IMR-90 (cell line): Measurements from ENCODE around the gene ENTPD7. TPM values are rescaled to one million over a fixed set of nuclear protein-coding genes. Genes with fewer than 3 reads are reported as not detected.

ENCODE experiments used
- ATAC-seq: fragments of 200-7000 bp; cut with Tn5 transposase; 2 replicates; pipeline ENCODE4 v1.9.1; 2020; ENCODE audit warnings: low read depth, mild to moderate bottlenecking, moderate library complexity
- BruUV-seq: library from RNA; stranded (reverse); fragments of 400-500 nt; replicated peaks from 2 replicates; lab custom pipeline; 2021; lab: Mats Ljungman, UMichigan
- CTCF ChIA-PET: fragments of 300-600 bp; formaldehyde crosslinking; extraction: SDS; loops from one replicate; lab custom pipeline; 2021; ENCODE audit warnings: antibody characterized with exemption; lab: Yijun Ruan, JAX
- POLR2A ChIA-PET: fragments of 300-600 bp; sonication (Branson Sonifier 250); formaldehyde crosslinking; loops from one replicate; lab custom pipeline; 2022; ENCODE audit warnings: antibody characterized with exemption; ENCODE audit not compliant: unreplicated experiment; lab: Charles Lee
- DNase-seq: peaks from one replicate; pipeline ENCODE4 v3.0.0; 2013
- H2AFZ ChIP-seq: replicated peaks from 2 replicates; pipeline ENCODE3; 2013; ENCODE audit warnings: low read length, mild to moderate bottlenecking; ENCODE audit not compliant: poor library complexity
- H2AK5ac ChIP-seq: 2 replicates; pipeline ENCODE4 v1.6.1; 2013; ENCODE audit warnings: low read depth, low read length, inconsistent platforms
- H2AK9ac ChIP-seq: replicated peaks from 2 replicates; pipeline ENCODE3; 2013; ENCODE audit warnings: mild to moderate bottlenecking, low read depth, low read length, moderate library complexity; ENCODE audit not compliant: poor library complexity
- H2BK120ac ChIP-seq: 2 replicates; pipeline ENCODE4 v1.6.1; 2013; ENCODE audit warnings: low read depth, low read length, inconsistent platforms
- H2BK15ac ChIP-seq: 3 replicates; pipeline ENCODE4 v1.6.1; 2013; ENCODE audit warnings: low read depth, low read length, inconsistent platforms
- H2BK20ac ChIP-seq: 2 replicates; pipeline ENCODE4 v1.6.1; 2013; ENCODE audit warnings: low read depth, mild to moderate bottlenecking, inconsistent platforms, low read length, moderate library complexity
- H2BK5ac ChIP-seq: 2 replicates; pipeline ENCODE4 v1.6.1; 2013; ENCODE audit warnings: mild to moderate bottlenecking, low read depth, low read length, inconsistent platforms; ENCODE audit not compliant: poor library complexity, severe bottlenecking
- H3K14ac ChIP-seq: replicated peaks from 2 replicates; pipeline ENCODE4 v1.6.1; 2013; ENCODE audit warnings: low read depth, low read length, inconsistent platforms
- H3K18ac ChIP-seq: 2 replicates; pipeline ENCODE4 v1.6.1; 2013; ENCODE audit warnings: low read depth, low read length, control low read depth
- H3K23ac ChIP-seq: 2 replicates; pipeline ENCODE4 v1.6.1; 2013; ENCODE audit warnings: low read depth, low read length, inconsistent platforms
- H3K27ac ChIP-seq: 2 replicates; pipeline ENCODE4 v1.5.1; 2013; ENCODE audit warnings: mild to moderate bottlenecking, control low read depth, low read length; ENCODE audit not compliant: insufficient read depth
- H3K27me3 ChIP-seq: 2 replicates; pipeline ENCODE4 v1.6.1; 2013; ENCODE audit warnings: low read length; ENCODE audit not compliant: control insufficient read depth, insufficient read depth
- H3K36me3 ChIP-seq: 2 replicates; pipeline ENCODE4 v1.6.1; 2013; ENCODE audit warnings: low read length, mixed read lengths; ENCODE audit not compliant: control insufficient read depth, insufficient read depth
- H3K4ac ChIP-seq: 2 replicates; pipeline ENCODE4 v1.6.1; 2013; ENCODE audit warnings: low read depth, low read length, inconsistent platforms
- H3K4me1 ChIP-seq: 2 replicates; pipeline ENCODE4 v1.6.1; 2013; ENCODE audit warnings: low read length, mixed read lengths; ENCODE audit not compliant: control insufficient read depth, insufficient read depth
- H3K4me2 ChIP-seq: 2 replicates; pipeline ENCODE4 v1.6.1; 2013; ENCODE audit warnings: low read depth, mild to moderate bottlenecking, control low read depth, low read length, moderate library complexity
- H3K4me3 ChIP-seq: 2 replicates; pipeline ENCODE4 v1.5.1; 2013; ENCODE audit warnings: low read depth, mild to moderate bottlenecking, control low read depth, low read length, moderate library complexity; ENCODE audit not compliant: insufficient read depth
- H3K56ac ChIP-seq: 2 replicates; pipeline ENCODE4 v1.6.1; 2013; ENCODE audit warnings: low read length, inconsistent platforms; ENCODE audit not compliant: insufficient read depth; ENCODE audit errors: extremely low read depth
- H3K79me1 ChIP-seq, 2 experiments: 2 replicates each; pipeline ENCODE4 v1.6.1; 2013; ENCODE audit warnings: low read length in 2 of 2, inconsistent platforms in 1 of 2, low read depth in 1 of 2
- H3K9ac ChIP-seq: 2 replicates; pipeline ENCODE4 v1.6.1; 2013; ENCODE audit warnings: low read depth, low read length, control low read depth
- H3K9me1 ChIP-seq: 2 replicates; pipeline ENCODE4 v1.6.1; 2013; ENCODE audit warnings: low read length, inconsistent platforms; ENCODE audit not compliant: insufficient read depth
- H3K9me3 ChIP-seq: 2 replicates; pipeline ENCODE4 v1.6.1; 2013; ENCODE audit warnings: low read length; ENCODE audit not compliant: control insufficient read depth, insufficient read depth
- H4K20me1 ChIP-seq: 2 replicates; pipeline ENCODE4 v1.6.1; 2013; ENCODE audit warnings: low read length, inconsistent platforms; ENCODE audit not compliant: insufficient read depth
- H4K5ac ChIP-seq: 2 replicates; pipeline ENCODE4 v1.6.1; 2013; ENCODE audit warnings: mild to moderate bottlenecking, low read depth, low read length, control low read depth
- H4K8ac ChIP-seq, 2 experiments: 2 replicates each; pipeline ENCODE4 v1.6.1; 2013; ENCODE audit warnings: low read depth in 2 of 2, low read length in 2 of 2, control low read depth in 1 of 2, inconsistent platforms in 1 of 2
- H4K91ac ChIP-seq: 2 replicates; pipeline ENCODE4 v1.6.1; 2013; ENCODE audit warnings: low read depth, low read length, inconsistent platforms; ENCODE audit not compliant: insufficient read depth
- BHLHE40 ChIP-seq: fragments of 150-350 bp; IDR thresholded peaks from 2 replicates; pipeline ENCODE4 v1.6.1; 2016; ENCODE audit warnings: mild to moderate bottlenecking, low read depth, low read length
- CEBPB ChIP-seq: IDR thresholded peaks from 2 replicates; pipeline ENCODE4 v1.6.1; 2012; ENCODE audit warnings: low read depth, low read length, improper control_type of control experiment
- CHD1 ChIP-seq: IDR thresholded peaks from 2 replicates; pipeline ENCODE4 v1.6.1; 2012; ENCODE audit warnings: low read depth, low read length, improper control_type of control experiment
- CTCF ChIP-seq: conservative IDR thresholded peaks from 2 replicates; pipeline ENCODE4 v1.5.1; 2012; ENCODE audit warnings: mild to moderate bottlenecking, low read depth, low read length, improper control_type of control experiment
- ELK1 ChIP-seq: fragments of 150-350 bp; IDR thresholded peaks from 2 replicates; pipeline ENCODE4 v1.6.1; 2016; ENCODE audit warnings: low read depth, mild to moderate bottlenecking, low read length, moderate library complexity, borderline replicate concordance
- FOS ChIP-seq: fragments of 150-350 bp; IDR thresholded peaks from 2 replicates; pipeline ENCODE4 v1.6.1; 2016; ENCODE audit warnings: low read depth, low read length
- MAZ ChIP-seq: IDR thresholded peaks from 2 replicates; pipeline ENCODE4 v1.6.1; 2012; ENCODE audit warnings: low read depth, mild to moderate bottlenecking, low read length, improper control_type of control experiment, moderate library complexity, borderline replicate concordance
- NFE2L2 ChIP-seq: fragments of 150-350 bp; IDR thresholded peaks from 2 replicates; pipeline ENCODE4 v1.6.1; 2016; ENCODE audit warnings: low read depth, mild to moderate bottlenecking, low read length
- POLR2A ChIP-seq: IDR thresholded peaks from 2 replicates; pipeline ENCODE4 v1.6.1; 2012; ENCODE audit warnings: mild to moderate bottlenecking, low read depth, low read length
- RCOR1 ChIP-seq: IDR thresholded peaks from 2 replicates; pipeline ENCODE4 v1.6.1; 2012; ENCODE audit warnings: mild to moderate bottlenecking, low read length, improper control_type of control experiment; ENCODE audit not compliant: insufficient replicate concordance
- RFX5 ChIP-seq: IDR thresholded peaks from 2 replicates; pipeline ENCODE4 v1.8.0; 2012; ENCODE audit warnings: low read depth, mild to moderate bottlenecking, low read length, moderate library complexity
- SMC3 ChIP-seq: fragments of 150-350 bp; IDR thresholded peaks from 2 replicates; pipeline ENCODE4 v1.6.1; 2016; ENCODE audit warnings: low read depth, mild to moderate bottlenecking, antibody characterized with exemption, low read length, moderate library complexity
- USF2 ChIP-seq: fragments of 150-350 bp; IDR thresholded peaks from 2 replicates; pipeline ENCODE4 v1.6.1; 2017; ENCODE audit warnings: mild to moderate bottlenecking, antibody characterized with exemption, low read length, low read depth
- WGBS, 2 experiments: methylation state at CpG; one replicate each; pipeline versions ENCODE4 v1.1.5 to v1.1.7; 2013; ENCODE audit warnings: missing lambda C conversion rate in 2 of 2; ENCODE audit not compliant: insufficient read length in 1 of 2; ENCODE audit errors: extremely low coverage in 2 of 2; 5-methylcytosine and 5-hydroxymethylcytosine counted together
- dilution Hi-C: fragments of 300-500 bp; cut with HindIII; formaldehyde crosslinking; loops from one replicate; pipeline ENCODE4 v1.14.3; 2018; ENCODE audit warnings: low sequenced_read_pairs; ENCODE audit not compliant: unreplicated experiment
- in situ Hi-C: fragments of 300-500 bp; cut with MboI; formaldehyde crosslinking; loops from 3 replicates; pipeline ENCODE4 v1.14.3; 2019; ENCODE audit warnings: low sequenced_read_pairs, inconsistent platforms, mixed read lengths
- intact Hi-C: fragments of 100-400 bp; cut with micrococcal nuclease; formaldehyde crosslinking; loops from 2 replicates; pipeline ENCODE4 v1.10.0; 2022
- polyA plus RNA-seq, 3 experiments: library from polyadenylated mRNA; depleted of rRNA; stranded (reverse); fragments of >200 nt; gene quantifications; 2 replicates each; pipeline ENCODE4 v1.2.3, GENCODE V29; 2012; ENCODE audit warnings: low replicate concordance in 1 of 3
- total RNA-seq: library from RNA; depleted of rRNA; stranded (reverse); fragments of >200 nt; gene quantifications from 2 replicates; pipeline ENCODE4 v1.2.3, GENCODE V29; 2012

ENTPD7 gene
- total and polyA plus RNA-seq, 2 of the 4 experiments (the other 2 are of a cell fraction), result 8.0 to 23.3 TPM

- no peak for TF ChIP-seq POLR2A
- TF ChIP-seq SMC3, result no peak
- no peak for TF ChIP-seq ELK1
- TF ChIP-seq BHLHE40, result no peak
- TF ChIP-seq CHD1, result no peak
- TF ChIP-seq RFX5, result no peak
- TF ChIP-seq CEBPB, result no peak
- TF ChIP-seq CTCF, result no peak
- no peak for TF ChIP-seq RCOR1
- no peak for TF ChIP-seq FOS
- TF ChIP-seq USF2, result no peak
- no peak for TF ChIP-seq MAZ
- no peak for TF ChIP-seq NFE2L2
- peaks cover 19 to 22% of the 10 kb centered on the region in 2 experiments for H3K79me1 ChIP-seq
- peaks cover 5% of the 10 kb centered on the region for H3K4me1 ChIP-seq
- H4K5ac ChIP-seq, result no peak overlapping the region
- no CpG with 5 or more reads among the region's 2 CpGs for WGBS, 2 experiments
- H2BK20ac ChIP-seq, result no peak overlapping the region
- peak overlapping the region; percentile 20 for H2BK5ac ChIP-seq
- H3K36me3 ChIP-seq, result peaks cover 6% of the 10 kb centered on the region
- H2AK5ac ChIP-seq, result no peak overlapping the region
- in situ Hi-C loops, result no loop called here
- no peak overlapping the region for H3K4me3 ChIP-seq
- H3K27me3 ChIP-seq, result no peaks in the 10 kb centered on the region
- no peak overlapping the region for H2AFZ ChIP-seq
- H3K27ac ChIP-seq, result no peak overlapping the region
- H3K9me1 ChIP-seq, result peaks cover 3% of the 10 kb centered on the region; the same call in 1 of the 2 replicates
- H3K9me3 ChIP-seq, result no peaks in the 10 kb centered on the region
- intact Hi-C loops, result no loop called here
- H2AK9ac ChIP-seq, result no peak overlapping the region
- POLR2A ChIA-PET, result no interaction called here
- no TSS peak for BruUV-seq
- H3K9ac ChIP-seq, result no peak overlapping the region
- H4K91ac ChIP-seq, result no peak overlapping the region
- no peak overlapping the region for H2BK15ac ChIP-seq
- CTCF ChIA-PET, result no interaction called here
- ATAC-seq (no peak), DNase-seq (no peak)
- no peak overlapping the region for H4K8ac ChIP-seq
- peak overlapping the region; percentile 23; the same call in 1 of the 2 replicates for H3K18ac ChIP-seq
- H3K4ac ChIP-seq, result no peak overlapping the region
- H4K20me1 ChIP-seq, result no peaks in the 10 kb centered on the region
- no peak overlapping the region for H2BK120ac ChIP-seq
- no peak overlapping the region for H3K56ac ChIP-seq
- H3K4me2 ChIP-seq, result no peak overlapping the region
- dilution Hi-C loops, result no loop called here
- H3K23ac ChIP-seq, result no peak overlapping the region
- H3K14ac ChIP-seq, result no peak overlapping the region
Measured at GRCh38 chr10:99673492-99673891, 14.2 kb downstream of the ENTPD7 start.
